GM12865 (cell line): ENCODE results near the gene CCDC171.

ENCODE experiments used
- DNase-seq: peaks from one replicate; pipeline ENCODE4 v3.0.0; 2010; ENCODE audit warnings: low read depth
- H3K4me3 ChIP-seq: 2 replicates; pipeline ENCODE4 v1.5.1; 2011; ENCODE audit warnings: mild to moderate bottlenecking, low read depth, low read length, control low read depth
- CTCF ChIP-seq: IDR thresholded peaks from 2 replicates; pipeline ENCODE4 v1.5.1; 2011; ENCODE audit warnings: low read length, control low read depth, low read depth, inconsistent platforms; ENCODE audit not compliant: insufficient read depth; ENCODE audit errors: missing control alignments

Gene CCDC171

GRCh38 chr9:15972760-15973159, 419.9 kb downstream of the CCDC171 start:
- TF ChIP-seq CTCF, result no peak
- peak; percentile 8 for DNase-seq
- no peak overlapping the region for H3K4me3 ChIP-seq

GRCh38 chr9:15975101-15975778, 422.4 kb downstream of the CCDC171 start:
- no peak for TF ChIP-seq CTCF
- H3K4me3 ChIP-seq, result no peak overlapping the region
- DNase-seq, result no peak

- no peak for DNase-seq
- TF ChIP-seq CTCF, result no peak
Observed at GRCh38 chr9:15977438-15977837, 424.6 kb downstream of the CCDC171 start.

GRCh38 chr9:15982182-15982581, 429.3 kb downstream of the CCDC171 start:
- no peak for TF ChIP-seq CTCF
- DNase-seq, result no peak

More at GRCh38 chr9:15977438-15977837, 424.6 kb downstream of the CCDC171 start:
- no peak overlapping the region for H3K4me3 ChIP-seq

GRCh38 chr9:15999422-16000339, 446.8 kb downstream of the CCDC171 start:
- H3K4me3 ChIP-seq, result no peak overlapping the region
- TF ChIP-seq CTCF, result no peak
- DNase-seq, result no peak

More at GRCh38 chr9:15982182-15982581, 429.3 kb downstream of the CCDC171 start:
- H3K4me3 ChIP-seq, result no peak overlapping the region

- no peak for TF ChIP-seq CTCF
- H3K4me3 ChIP-seq, result no peak overlapping the region
- DNase-seq, result no peak
Observed at GRCh38 chr9:16000811-16001210, 448.0 kb downstream of the CCDC171 start.

- TF ChIP-seq CTCF, result no peak
- no peak overlapping the region for H3K4me3 ChIP-seq
- DNase-seq, result no peak
Observed at GRCh38 chr9:16001856-16002255, 449.0 kb downstream of the CCDC171 start.
